ENCODE results near the gene MAPRE3.

- TF ChIP-seq POLR2AphosphoS5 (IDR thresholded peaks at IDR 0.05; ENCODE audit: insufficient read depth, low read depth, low read length) (no peak), CTCF (IDR thresholded peaks at IDR 0.05; ENCODE audit: extremely low read depth in 1 of 2, insufficient read depth in 1 of 2, low read depth in 1 of 2, low read length in 2 of 2) (no peak), EZH2 (IDR thresholded peaks at IDR 0.05; ENCODE audit: borderline replicate concordance, low read depth, low read length, severe bottlenecking) (no peak), JUN (IDR thresholded peaks at IDR 0.05; ENCODE audit: borderline replicate concordance, insufficient read depth, insufficient read length, low read depth) (no peak), FOS (IDR thresholded peaks at IDR 0.05; ENCODE audit: borderline replicate concordance, insufficient read depth, low read length) (no peak), GATA2 (IDR thresholded peaks at IDR 0.05; ENCODE audit: insufficient read depth, insufficient read length, low read depth, low read length) (no peak)
Measured at GRCh38 chr2:27057184-27057583, 86.7 kb downstream of the MAPRE3 start.

Data from endothelial cell of umbilical vein (primary cell).